H9 (cell line): ENCODE results near the gene TSPOAP1. TPM values are rescaled to one million over a fixed set of nuclear protein-coding genes. Genes with fewer than 3 reads are reported as not detected.

Experiments
- DNase-seq: peaks from one replicate; pipeline ENCODE4 v3.0.0-alpha.2; 2017
- H2AFZ ChIP-seq: one replicate; pipeline ENCODE4 v1.6.1; 2013; ENCODE audit warnings: mild to moderate bottlenecking, low read length, control low read depth, moderate library complexity
- H2AK5ac ChIP-seq: 2 replicates; pipeline ENCODE4 v1.6.1; 2013; ENCODE audit warnings: low read length, control low read depth, mixed read lengths; ENCODE audit not compliant: insufficient read length
- H2BK120ac ChIP-seq: one replicate; pipeline ENCODE4 v1.6.1; 2013; ENCODE audit warnings: low read depth, mild to moderate bottlenecking, low read length, control low read depth, inconsistent platforms; ENCODE audit not compliant: poor library complexity, severe bottlenecking
- H2BK12ac ChIP-seq: 2 replicates; pipeline ENCODE4 v1.6.1; 2013; ENCODE audit warnings: low read length, control low read depth, mixed read lengths, low read depth; ENCODE audit not compliant: insufficient read length
- H2BK15ac ChIP-seq: 2 replicates; pipeline ENCODE4 v1.6.1; 2013; ENCODE audit warnings: low read depth, low read length, control low read depth
- H2BK20ac ChIP-seq: one replicate; pipeline ENCODE4 v1.6.1; 2013; ENCODE audit warnings: low read depth, mild to moderate bottlenecking, low read length, control low read depth, inconsistent platforms; ENCODE audit not compliant: poor library complexity, severe bottlenecking
- H2BK5ac ChIP-seq: 2 replicates; pipeline ENCODE4 v1.6.1; 2013; ENCODE audit warnings: low read length, control low read depth, mixed read lengths; ENCODE audit not compliant: insufficient read length
- H3K14ac ChIP-seq: 2 replicates; pipeline ENCODE4 v1.6.1; 2013; ENCODE audit warnings: low read length, control low read depth; ENCODE audit not compliant: insufficient read depth
- H3K18ac ChIP-seq: 2 replicates; pipeline ENCODE4 v1.6.1; 2013; ENCODE audit warnings: low read depth, mild to moderate bottlenecking, mixed read lengths, low read length, control low read depth; ENCODE audit not compliant: insufficient read length
- H3K23ac ChIP-seq: 2 replicates; pipeline ENCODE4 v1.6.1; 2013; ENCODE audit warnings: low read length, control low read depth, mixed read lengths, low read depth; ENCODE audit not compliant: insufficient read length
- H3K23me2 ChIP-seq: 2 replicates; pipeline ENCODE4 v1.6.1; 2013; ENCODE audit warnings: low read depth, mild to moderate bottlenecking, mixed read lengths, low read length, control low read depth; ENCODE audit not compliant: insufficient read length, poor library complexity, severe bottlenecking
- H3K27ac ChIP-seq: 2 replicates; pipeline ENCODE4 v1.5.1; 2013; ENCODE audit warnings: low read length, control low read depth, mixed read lengths, low read depth; ENCODE audit not compliant: insufficient read length
- H3K27me3 ChIP-seq: 2 replicates; pipeline ENCODE4 v1.6.1; 2013; ENCODE audit warnings: low read length, control low read depth, inconsistent platforms; ENCODE audit not compliant: insufficient read depth
- H3K4ac ChIP-seq: 2 replicates; pipeline ENCODE4 v1.6.1; 2013; ENCODE audit warnings: low read depth, mild to moderate bottlenecking, control low read depth, inconsistent platforms, low read length, moderate library complexity
- H3K4me1 ChIP-seq: 2 replicates; pipeline ENCODE4 v1.6.1; 2013; ENCODE audit warnings: low read length, control low read depth, inconsistent platforms; ENCODE audit not compliant: insufficient read depth
- H3K4me2 ChIP-seq: 2 replicates; pipeline ENCODE4 v1.6.1; 2013; ENCODE audit warnings: low read length, control low read depth, mixed read lengths; ENCODE audit not compliant: insufficient read length, insufficient read depth
- H3K56ac ChIP-seq: 2 replicates; pipeline ENCODE4 v1.6.1; 2013; ENCODE audit warnings: low read depth, mild to moderate bottlenecking, mixed read lengths, low read length, control low read depth; ENCODE audit not compliant: insufficient read length
- H3K79me1 ChIP-seq: 2 replicates; pipeline ENCODE4 v1.6.1; 2013; ENCODE audit warnings: low read depth, mild to moderate bottlenecking, moderate library complexity, low read length, control low read depth, inconsistent platforms; ENCODE audit not compliant: insufficient read depth, poor library complexity, severe bottlenecking
- H3K79me2 ChIP-seq: 2 replicates; pipeline ENCODE4 v1.6.1; 2013; ENCODE audit warnings: low read length, control low read depth, inconsistent platforms; ENCODE audit not compliant: insufficient read depth
- H3K9ac ChIP-seq: 2 replicates; pipeline ENCODE4 v1.6.1; 2013; ENCODE audit warnings: low read length, control low read depth, mixed read lengths; ENCODE audit not compliant: insufficient read length; ENCODE audit errors: extremely low read depth
- H3K9me3 ChIP-seq: one replicate; pipeline ENCODE4 v1.6.1; 2013; ENCODE audit warnings: low read depth, low read length, inconsistent platforms; ENCODE audit not compliant: control insufficient read depth
- H3T11ph ChIP-seq: one replicate; pipeline ENCODE4 v1.6.1; 2013; ENCODE audit warnings: mild to moderate bottlenecking, low read length, control low read depth, inconsistent platforms
- H4K20me1 ChIP-seq: one replicate; pipeline ENCODE4 v1.6.1; 2013; ENCODE audit not compliant: control insufficient read depth, insufficient read length, insufficient read depth
- H4K5ac ChIP-seq: 2 replicates; pipeline ENCODE4 v1.6.1; 2013; ENCODE audit warnings: low read depth, mild to moderate bottlenecking, mixed read lengths, low read length, control low read depth; ENCODE audit not compliant: insufficient read length
- H4K8ac ChIP-seq: replicated peaks from 2 replicates; pipeline ENCODE4 v1.6.1; 2013; ENCODE audit warnings: low read length, control low read depth, mixed read lengths, low read depth; ENCODE audit not compliant: insufficient read length
- H4K91ac ChIP-seq: 2 replicates; pipeline ENCODE4 v1.6.1; 2013; ENCODE audit warnings: low read depth, mild to moderate bottlenecking, moderate library complexity, mixed read lengths, low read length, control low read depth; ENCODE audit not compliant: insufficient read length
- H3K27ac Mint-ChIP-seq, 3 experiments: 2 replicates in 2 of 3; 3 replicates in 1 of 3; pipeline ENCODE4 v1.8.0; 2020 to 2021; ENCODE audit warnings: mixed read lengths in 3 of 3, mild to moderate bottlenecking in 1 of 3, moderate library complexity in 1 of 3
- H3K27me3 Mint-ChIP-seq: 2 replicates; pipeline ENCODE4 v1.8.0; 2021; ENCODE audit warnings: low read depth, mild to moderate bottlenecking, moderate library complexity, mixed read lengths
- H3K36me3 Mint-ChIP-seq, 3 experiments: 2 replicates in 2 of 3; 3 replicates in 1 of 3; pipeline ENCODE4 v1.8.0; 2020 to 2021; ENCODE audit warnings: low read depth in 3 of 3, mixed read lengths in 3 of 3; ENCODE audit not compliant: insufficient read depth in 1 of 3
- H3K4me1 Mint-ChIP-seq, 2 experiments: 2 replicates each; pipeline ENCODE4 v1.8.0; 2020; ENCODE audit warnings: mixed read lengths in 2 of 2
- H3K4me3 Mint-ChIP-seq, 2 experiments: 2 replicates in 1 of 2; 3 replicates in 1 of 2; pipeline ENCODE4 v1.8.0; 2020 to 2021; ENCODE audit warnings: mild to moderate bottlenecking in 2 of 2, mixed read lengths in 2 of 2, moderate library complexity in 1 of 2
- H3K9me3 Mint-ChIP-seq, 2 experiments: 2 replicates in 1 of 2; 3 replicates in 1 of 2; pipeline ENCODE4 v1.8.0; 2020; ENCODE audit warnings: mild to moderate bottlenecking in 2 of 2, mixed read lengths in 2 of 2, moderate library complexity in 1 of 2
- WGBS: extraction: QIAGEN DNeasy Blood & Tissue Kit; methylation state at CpG from one replicate; pipeline ENCODE4 v1.1.7; 2013; ENCODE audit warnings: missing lambda C conversion rate, low lambda C conversion rate, mixed read lengths; ENCODE audit not compliant: insufficient read length; ENCODE audit errors: extremely low coverage; 5-methylcytosine and 5-hydroxymethylcytosine counted together
- total RNA-seq: library from RNA; stranded (reverse); gene quantifications from 2 replicates; pipeline ENCODE4 v1.2.1, GENCODE V29; 2021
- TF ChIP-seq, protein P1 (sequence below): fragments of 200-600 bp; sonication (generic); conservative IDR thresholded peaks from 3 replicates; pipeline ENCODE4 v1.8.0; 2021; ENCODE audit warnings: antibody characterized with exemption, mild to moderate bottlenecking

Gene TSPOAP1
- total RNA-seq, 1 experiment from 2014 or later, result 17.3 TPM

DNA sequence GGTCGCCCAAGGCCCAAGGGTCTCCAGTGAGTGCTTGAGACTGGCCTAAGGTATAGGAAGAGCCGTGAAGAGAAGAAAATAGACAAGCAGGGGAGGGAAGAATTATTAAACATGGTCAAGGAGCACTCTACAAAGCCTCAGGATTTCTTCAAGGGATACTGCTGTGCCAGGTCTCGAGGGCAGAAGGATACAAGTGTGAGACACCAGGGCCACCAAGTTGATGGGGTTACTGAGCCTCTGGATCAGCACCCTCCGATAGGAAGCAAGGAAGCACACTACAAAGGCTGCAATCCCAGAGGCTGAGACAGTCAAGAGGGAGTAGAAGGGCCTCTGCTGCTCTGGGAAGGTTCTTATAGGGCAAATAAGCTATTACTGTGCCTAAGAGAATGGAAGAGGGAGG is 16.9 kb upstream of the TSPOAP1 start:
- Mint-ChIP-seq H3K4me1 (no peaks in the 10 kb centered on the region), H3K4me3 (no peak overlapping the region), H3K9me3 (no peaks in the 10 kb centered on the region), H3K27ac (no peak overlapping the region; a peak in 1 of 7 replicates), H3K36me3 (peaks cover 35 to 61% (median 60%) of the 10 kb centered on the region in 3 experiments), H3K27me3 (peaks cover 3% of the 10 kb centered on the region)
- H2BK120ac ChIP-seq, result no peak overlapping the region
- no peak overlapping the region for H3K4ac ChIP-seq
- H2BK5ac ChIP-seq, result no peak overlapping the region
- no peak overlapping the region for H3K9ac ChIP-seq
- no peaks in the 10 kb centered on the region for H3K27me3 ChIP-seq
- no peaks in the 10 kb centered on the region for H3K9me3 ChIP-seq
- H3K27ac ChIP-seq, result no peak overlapping the region
- H2BK12ac ChIP-seq, result no peak overlapping the region
- no peak overlapping the region for H4K5ac ChIP-seq
- H3T11ph ChIP-seq, result no peak overlapping the region
- no peak for DNase-seq
- H3K79me2 ChIP-seq, result no peaks in the 10 kb centered on the region
- H3K79me1 ChIP-seq, result no peaks in the 10 kb centered on the region
- H3K14ac ChIP-seq, result no peak overlapping the region
- H3K4me2 ChIP-seq, result no peak overlapping the region
- H2BK20ac ChIP-seq, result no peak overlapping the region
- no CpG with 5 or more reads among the region's 4 CpGs for WGBS
- H4K20me1 ChIP-seq, result no peaks in the 10 kb centered on the region
- H3K56ac ChIP-seq, result no peak overlapping the region
- no peak overlapping the region for H2BK15ac ChIP-seq
- no peak overlapping the region for H3K23ac ChIP-seq
- H4K91ac ChIP-seq, result no peak overlapping the region
- H3K4me1 ChIP-seq, result no peaks in the 10 kb centered on the region
- H2AK5ac ChIP-seq, result no peak overlapping the region
- H2AFZ ChIP-seq, result no peak overlapping the region
- TF ChIP-seq, protein P1, sequence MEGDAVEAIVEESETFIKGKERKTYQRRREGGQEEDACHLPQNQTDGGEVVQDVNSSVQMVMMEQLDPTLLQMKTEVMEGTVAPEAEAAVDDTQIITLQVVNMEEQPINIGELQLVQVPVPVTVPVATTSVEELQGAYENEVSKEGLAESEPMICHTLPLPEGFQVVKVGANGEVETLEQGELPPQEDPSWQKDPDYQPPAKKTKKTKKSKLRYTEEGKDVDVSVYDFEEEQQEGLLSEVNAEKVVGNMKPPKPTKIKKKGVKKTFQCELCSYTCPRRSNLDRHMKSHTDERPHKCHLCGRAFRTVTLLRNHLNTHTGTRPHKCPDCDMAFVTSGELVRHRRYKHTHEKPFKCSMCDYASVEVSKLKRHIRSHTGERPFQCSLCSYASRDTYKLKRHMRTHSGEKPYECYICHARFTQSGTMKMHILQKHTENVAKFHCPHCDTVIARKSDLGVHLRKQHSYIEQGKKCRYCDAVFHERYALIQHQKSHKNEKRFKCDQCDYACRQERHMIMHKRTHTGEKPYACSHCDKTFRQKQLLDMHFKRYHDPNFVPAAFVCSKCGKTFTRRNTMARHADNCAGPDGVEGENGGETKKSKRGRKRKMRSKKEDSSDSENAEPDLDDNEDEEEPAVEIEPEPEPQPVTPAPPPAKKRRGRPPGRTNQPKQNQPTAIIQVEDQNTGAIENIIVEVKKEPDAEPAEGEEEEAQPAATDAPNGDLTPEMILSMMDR, result no peak
- H3K23me2 ChIP-seq, result no peaks in the 10 kb centered on the region
- no peak overlapping the region for H4K8ac ChIP-seq
- no peak overlapping the region for H3K18ac ChIP-seq
